Measurements from ENCODE around the gene LPAR5. TPM values are rescaled to one million over a fixed set of nuclear protein-coding genes. Genes with fewer than 3 reads are reported as not detected.

The LPAR5 gene
- total RNA-seq, 2 experiments from 2014 or later = 14.4 to 25.3 TPM

DNA sequence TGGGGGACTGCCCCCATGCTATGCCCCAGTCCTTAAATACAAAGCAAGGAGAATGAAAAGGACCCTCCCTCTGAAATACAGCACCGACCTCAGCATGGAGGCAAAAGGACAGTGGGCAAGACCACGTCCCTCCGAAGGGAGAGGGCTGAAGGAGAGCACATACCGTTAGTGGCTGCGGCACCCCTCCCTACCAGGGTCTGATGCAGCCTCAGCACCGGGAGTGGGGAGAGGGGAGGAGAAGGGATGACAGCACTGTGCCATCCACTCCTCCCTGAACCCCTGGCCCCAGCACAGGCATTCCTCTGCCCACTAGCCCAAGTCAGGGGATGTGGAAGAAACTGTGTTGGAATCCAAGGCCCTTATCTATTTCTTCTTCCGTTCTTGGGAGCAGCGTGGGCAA, 15.1 kb upstream of the LPAR5 start:
- H3K79me2 ChIP-seq (ENCODE audit: insufficient read depth, low read depth, low read length) = no peaks in the 10 kb centered on the region
- peaks cover 9% of the 10 kb centered on the region for H3K4me1 ChIP-seq (ENCODE audit: insufficient read depth, low read length, poor library complexity, severe bottlenecking)
- no peaks in the 10 kb centered on the region for H4K20me1 ChIP-seq (ENCODE audit: insufficient read depth, low read length)
- H3K9me2 ChIP-seq (ENCODE audit: insufficient read depth, low read length) = no peaks in the 10 kb centered on the region
- CTCF ChIA-PET (ENCODE audit: unreplicated experiment) = no interaction called here
- no peaks in the 10 kb centered on the region for H3K9me3 ChIP-seq (ENCODE audit: low read length)
- intact Hi-C loops (cut with micrococcal nuclease; ENCODE audit: unreplicated experiment) = no loop called here
- H2AFZ ChIP-seq (ENCODE audit: low read length) = no peak overlapping the region
- no peak for TF ChIP-seq EZH2phosphoT487 (IDR thresholded peaks at IDR 0.05; ENCODE audit: borderline replicate concordance, low read depth, low read length)
- TF ChIP-seq, protein P1, sequence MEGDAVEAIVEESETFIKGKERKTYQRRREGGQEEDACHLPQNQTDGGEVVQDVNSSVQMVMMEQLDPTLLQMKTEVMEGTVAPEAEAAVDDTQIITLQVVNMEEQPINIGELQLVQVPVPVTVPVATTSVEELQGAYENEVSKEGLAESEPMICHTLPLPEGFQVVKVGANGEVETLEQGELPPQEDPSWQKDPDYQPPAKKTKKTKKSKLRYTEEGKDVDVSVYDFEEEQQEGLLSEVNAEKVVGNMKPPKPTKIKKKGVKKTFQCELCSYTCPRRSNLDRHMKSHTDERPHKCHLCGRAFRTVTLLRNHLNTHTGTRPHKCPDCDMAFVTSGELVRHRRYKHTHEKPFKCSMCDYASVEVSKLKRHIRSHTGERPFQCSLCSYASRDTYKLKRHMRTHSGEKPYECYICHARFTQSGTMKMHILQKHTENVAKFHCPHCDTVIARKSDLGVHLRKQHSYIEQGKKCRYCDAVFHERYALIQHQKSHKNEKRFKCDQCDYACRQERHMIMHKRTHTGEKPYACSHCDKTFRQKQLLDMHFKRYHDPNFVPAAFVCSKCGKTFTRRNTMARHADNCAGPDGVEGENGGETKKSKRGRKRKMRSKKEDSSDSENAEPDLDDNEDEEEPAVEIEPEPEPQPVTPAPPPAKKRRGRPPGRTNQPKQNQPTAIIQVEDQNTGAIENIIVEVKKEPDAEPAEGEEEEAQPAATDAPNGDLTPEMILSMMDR (conservative IDR thresholded peaks at IDR 0.05; ENCODE audit: low read length) = no peak
- no peak overlapping the region for H3K27ac ChIP-seq (ENCODE audit: low read depth, low read length, poor library complexity, severe bottlenecking)
- no peak overlapping the region for H3K4me2 ChIP-seq (ENCODE audit: low read length)
- no peak overlapping the region for H3K4me3 ChIP-seq (ENCODE audit: low read depth, low read length, poor library complexity, severe bottlenecking)
- POLR2A ChIA-PET = no interaction called here
- peaks cover 14% of the 10 kb centered on the region for H3K36me3 ChIP-seq (ENCODE audit: insufficient read depth, low read length)
- BruUV-seq (replicated peaks) = no TSS peak
- no peak for DNase-seq (ENCODE audit: low spot score)

DNA sequence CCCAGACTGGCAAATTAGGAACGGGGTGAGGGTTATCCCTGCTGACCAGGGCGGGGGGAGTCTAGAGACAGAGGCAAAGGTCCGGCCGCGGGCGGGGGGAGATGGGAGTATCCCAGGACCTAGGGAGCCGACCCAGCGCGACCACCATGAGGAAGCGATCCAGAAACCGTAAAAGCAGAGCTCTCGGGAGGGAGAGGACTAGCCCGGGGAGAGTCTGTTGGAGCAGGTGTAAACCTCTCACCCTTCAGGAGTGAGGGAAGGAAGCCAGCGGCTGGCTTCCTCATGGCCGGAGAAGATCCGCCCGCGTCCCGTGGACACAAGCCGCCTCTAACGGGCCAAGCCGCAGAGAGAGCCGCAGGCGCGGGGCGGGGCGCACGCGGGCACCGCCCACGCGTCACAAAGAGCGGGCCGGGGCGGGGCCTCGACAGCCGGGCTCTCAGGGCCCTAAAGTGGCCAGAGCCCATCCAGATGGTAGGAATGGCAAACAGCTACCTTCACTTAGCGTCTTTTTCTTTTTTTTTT, 11.4 kb upstream of the LPAR5 start, which contains the start of gene ACRBP:
Gene ACRBP (minus strand): TSS at position 350 of the 522 bp plus-strand sequence. CDS start 66 bp downstream, at position 284.
- Histone ChIP-seq H3K4me3 (ENCODE audit: low read depth, low read length, poor library complexity, severe bottlenecking) (peak within 1 kb of the TSS; percentile 72), H2AFZ (ENCODE audit: low read length) (peak within 1 kb of the TSS; percentile 63; the same call in 1 of the 2 replicates), H3K36me3 (ENCODE audit: insufficient read depth, low read length) (peaks cover 5% of the 10 kb centered on the region), H3K79me2 (ENCODE audit: insufficient read depth, low read depth, low read length) (no peaks in the 10 kb centered on the region), H3K27ac (ENCODE audit: low read depth, low read length, poor library complexity, severe bottlenecking) (no peak within 1 kb of the TSS), H3K4me1 (ENCODE audit: insufficient read depth, low read length, poor library complexity, severe bottlenecking) (peaks cover 36% of the 10 kb centered on the region), H3K4me2 (ENCODE audit: low read length) (peak within 1 kb of the TSS; percentile 94), H4K20me1 (ENCODE audit: insufficient read depth, low read length) (no peaks in the 10 kb centered on the region), H3K9me2 (ENCODE audit: insufficient read depth, low read length) (no peaks in the 10 kb centered on the region), H3K9me3 (ENCODE audit: low read length) (no peaks in the 10 kb centered on the region)
- ChIA-PET CTCF (ENCODE audit: unreplicated experiment) (interaction anchor here (0.6 kb wide), 1 partner anchor 54 kb away, joined by 3 read pairs; the partner anchor contains the start of gene PIANP), POLR2A (interaction anchor here (0.8 to 1.4 kb wide), 2 partner anchors 15 to 16 kb away, joined by 4 to 5 read pairs; no protein-coding TSS in a partner anchor)
- intact Hi-C loops (cut with micrococcal nuclease; ENCODE audit: unreplicated experiment) = no loop called here
- TF ChIP-seq EZH2phosphoT487 (IDR thresholded peaks at IDR 0.05; ENCODE audit: borderline replicate concordance, low read depth, low read length) = no peak
- TF ChIP-seq, protein P1 (conservative IDR thresholded peaks at IDR 0.05; ENCODE audit: low read length) = no peak
- DNase-seq (ENCODE audit: low spot score) = peak; percentile 80
- BruUV-seq (replicated peaks) = no TSS peak
